ENCODE results near the gene EREG.

GRCh38 chr4:74331944-74332343 lies 33.0 kb upstream of the EREG start:
- TF ChIP-seq CTCF (optimal IDR thresholded peaks at IDR 0.05 in 1 of 3, IDR thresholded peaks at IDR 0.05 in 1 of 3, conservative IDR thresholded peaks at IDR 0.05 in 1 of 3; ENCODE audit: extremely low read depth in 1 of 3, insufficient read depth in 2 of 3, low read length in 3 of 3) (no peak), EZH2 (IDR thresholded peaks at IDR 0.05; ENCODE audit: low read length) (no peak)

Measured in keratinocyte (primary cell).